Activated CD4-positive, alpha-beta T cell treated with anti-CD3 and anti-CD28 coated beads, Interleukin-2, amount 10 ng/mL, durations not matched to agents 24 days and 14 days (primary cell): ENCODE results near the gene MED12. TPM values are rescaled to one million over a fixed set of nuclear protein-coding genes. Genes with fewer than 3 reads are reported as not detected.
A peak's percentile ranks its signal among the peaks of the same experiment; 100 is the strongest.

Source experiments
- DNase-seq: peaks from one replicate; pipeline ENCODE4 v3.0.0; 2022
- H3K27ac Mint-ChIP-seq: one replicate; pipeline ENCODE4 v1.8.0; 2022; ENCODE audit warnings: mild to moderate bottlenecking, mixed read lengths
- H3K27me3 Mint-ChIP-seq: one replicate; pipeline ENCODE4 v1.8.0; 2022; ENCODE audit warnings: mixed read lengths
- H3K36me3 Mint-ChIP-seq: one replicate; pipeline ENCODE4 v1.8.0; 2022; ENCODE audit warnings: low read depth, mild to moderate bottlenecking, mixed read lengths
- H3K4me1 Mint-ChIP-seq: one replicate; pipeline ENCODE4 v1.8.0; 2021; ENCODE audit warnings: mixed read lengths
- H3K4me3 Mint-ChIP-seq: one replicate; pipeline ENCODE4 v1.8.0; 2022; ENCODE audit warnings: mild to moderate bottlenecking, moderate library complexity, mixed read lengths
- H3K9me3 Mint-ChIP-seq: one replicate; pipeline ENCODE4 v1.8.0; 2021; ENCODE audit warnings: mixed read lengths
- intact Hi-C: fragments of 100-400 bp; cut with micrococcal nuclease; formaldehyde crosslinking; loops from one replicate; pipeline ENCODE4 v1.15.1; 2023
- total RNA-seq: library from RNA; stranded (reverse); gene quantifications from 2 replicates; pipeline ENCODE4 v1.2.3, GENCODE V29; 2022

The MED12 gene
- 61.0 and 65.9 TPM in 2 replicates for total RNA-seq

- H3K9me3 Mint-ChIP-seq = no peaks in the 10 kb centered on the region
- peak within 1 kb of the TSS; percentile 84 for H3K4me3 Mint-ChIP-seq
- H3K4me1 Mint-ChIP-seq = peaks cover 16% of the 10 kb centered on the region
- DNase-seq = peak; percentile 95
- H3K27ac Mint-ChIP-seq = peak within 1 kb of the TSS; percentile 86
- intact Hi-C loops = loop anchor here (1.0 to 2.0 kb wide), 3 partner anchors 15 to 164 kb away; partner anchors contain the start of genes NONO and SNX12
- peaks cover 21% of the 10 kb centered on the region for H3K36me3 Mint-ChIP-seq
- no peaks in the 10 kb centered on the region for H3K27me3 Mint-ChIP-seq
Measured at GRCh38 chrX:71118032-71118984, at the start of gene MED12. MED12 (plus strand) TSS chrX:71118596; CDS start chrX:71118755, 159 bp downstream.

- H3K36me3 Mint-ChIP-seq = peaks cover 4% of the 10 kb centered on the region
Measured at GRCh38 chrX:71070531-71070930, 47.9 kb upstream of the MED12 start.

GRCh38 chrX:71081330-71082123 is 36.9 kb upstream of the MED12 start:
- Mint-ChIP-seq H3K36me3 (no peaks in the 10 kb centered on the region), H3K9me3 (no peaks in the 10 kb centered on the region), H3K4me3 (no peak overlapping the region), H3K4me1 (peaks cover 2% of the 10 kb centered on the region), H3K27me3 (no peaks in the 10 kb centered on the region), H3K27ac (no peak overlapping the region)
- intact Hi-C loops = no loop called here
- no peak for DNase-seq

More at GRCh38 chrX:71070531-71070930, 47.9 kb upstream of the MED12 start:
- Mint-ChIP-seq H3K9me3 (no peaks in the 10 kb centered on the region), H3K4me3 (no peak overlapping the region), H3K27me3 (peaks cover 24% of the 10 kb centered on the region), H3K27ac (no peak overlapping the region), H3K4me1 (peaks cover 12% of the 10 kb centered on the region)
- intact Hi-C loops = no loop called here
- no peak for DNase-seq

DNA sequence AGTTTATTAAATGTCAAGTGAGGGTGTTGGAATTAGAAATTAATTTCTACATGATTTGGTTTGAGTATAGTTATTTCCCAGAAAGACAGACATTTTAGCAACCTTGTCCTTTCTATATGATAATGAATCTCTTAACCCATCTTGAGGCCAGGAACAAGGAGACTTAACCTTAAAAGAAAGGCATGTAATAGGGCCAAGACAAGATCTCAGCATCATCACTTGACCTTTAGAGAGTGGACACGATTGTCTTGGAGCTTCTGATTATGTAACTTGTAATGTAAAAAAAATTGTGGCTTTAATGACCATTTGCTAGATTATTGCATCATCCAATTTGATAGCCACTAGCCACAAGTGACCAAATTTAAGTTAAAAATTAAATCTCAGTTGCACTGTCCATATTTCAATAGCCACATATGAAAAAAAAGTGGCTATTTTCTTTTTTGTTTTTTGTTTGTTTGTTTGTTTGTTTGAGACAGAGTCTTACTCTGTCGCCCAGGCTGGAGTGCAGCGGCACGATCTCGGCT is 36.2 kb upstream of the MED12 start:
- Mint-ChIP-seq H3K4me3 (no peak overlapping the region), H3K36me3 (no peaks in the 10 kb centered on the region), H3K4me1 (peaks cover 2% of the 10 kb centered on the region), H3K9me3 (no peaks in the 10 kb centered on the region), H3K27ac (no peak overlapping the region), H3K27me3 (no peaks in the 10 kb centered on the region)
- no peak for DNase-seq
- intact Hi-C loops = no loop called here

DNA sequence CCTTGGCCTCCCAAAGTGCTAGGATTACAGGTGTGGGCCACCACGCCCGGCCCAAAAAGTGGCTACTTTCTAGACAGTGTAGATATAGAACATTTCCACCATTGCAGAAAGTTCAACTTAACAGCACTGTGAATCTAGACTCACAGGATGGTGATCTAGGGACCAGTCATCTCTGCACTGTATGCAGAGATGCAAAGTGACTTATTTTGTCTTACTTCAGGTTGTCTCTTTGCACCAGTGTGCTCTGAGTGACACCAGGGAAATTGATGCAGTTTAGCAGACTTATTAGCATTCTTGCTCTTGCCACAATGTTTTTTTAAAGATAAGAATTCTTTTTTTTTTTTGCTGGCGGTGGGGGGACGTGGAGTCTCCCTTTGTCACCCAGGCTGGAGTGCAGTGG is 35.6 kb upstream of the MED12 start:
- Mint-ChIP-seq H3K27ac (no peak overlapping the region), H3K27me3 (no peaks in the 10 kb centered on the region), H3K4me3 (no peak overlapping the region), H3K9me3 (no peaks in the 10 kb centered on the region), H3K4me1 (peaks cover 2% of the 10 kb centered on the region), H3K36me3 (no peaks in the 10 kb centered on the region)
- no peak for DNase-seq
- intact Hi-C loops = no loop called here

- Mint-ChIP-seq H3K27me3 (no peaks in the 10 kb centered on the region), H3K27ac (no peak overlapping the region), H3K9me3 (no peaks in the 10 kb centered on the region), H3K36me3 (no peaks in the 10 kb centered on the region), H3K4me1 (peaks cover 2% of the 10 kb centered on the region), H3K4me3 (no peak overlapping the region)
- DNase-seq = no peak
- intact Hi-C loops = no loop called here
Measured at GRCh38 chrX:71085900-71086299, 32.5 kb upstream of the MED12 start.

DNA sequence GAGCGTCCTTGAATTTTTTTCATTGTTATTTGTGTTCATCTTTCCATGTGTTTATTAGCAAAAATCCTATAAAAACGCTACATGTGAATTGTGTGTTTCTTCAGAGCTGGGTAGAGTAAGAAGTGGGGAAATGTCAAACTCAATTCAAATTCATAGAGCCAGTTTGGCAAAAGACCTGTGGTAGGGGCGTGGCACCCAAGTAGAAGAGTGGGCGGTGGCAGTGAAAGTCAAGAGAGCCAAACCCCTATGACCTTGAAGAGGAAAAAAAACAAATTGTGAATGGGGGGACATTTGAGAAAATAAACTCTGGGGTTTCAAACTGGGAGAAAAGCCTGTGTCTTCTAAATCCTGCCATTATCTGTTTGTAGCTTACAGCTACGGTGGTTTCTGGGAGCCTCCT is 27.1 kb upstream of the MED12 start:
- DNase-seq = no peak
- intact Hi-C loops = no loop called here
- no peaks in the 10 kb centered on the region for H3K27me3 Mint-ChIP-seq
- no peaks in the 10 kb centered on the region for H3K9me3 Mint-ChIP-seq
- H3K4me3 Mint-ChIP-seq = no peak overlapping the region
- no peaks in the 10 kb centered on the region for H3K36me3 Mint-ChIP-seq
- peaks cover 10% of the 10 kb centered on the region for H3K4me1 Mint-ChIP-seq
- no peak overlapping the region for H3K27ac Mint-ChIP-seq

GRCh38 chrX:71095033-71095432 is 23.4 kb upstream of the MED12 start:
- peaks cover 25% of the 10 kb centered on the region for H3K4me1 Mint-ChIP-seq
- H3K27ac Mint-ChIP-seq = peak overlapping the region; percentile 34
- intact Hi-C loops = loop anchor here (1.0 kb wide), 2 partner anchors 27 to 271 kb away; partner anchors contain the start of genes SNX12 and TAF1
- H3K9me3 Mint-ChIP-seq = no peaks in the 10 kb centered on the region
- H3K4me3 Mint-ChIP-seq = peak overlapping the region; percentile 89
- H3K27me3 Mint-ChIP-seq = no peaks in the 10 kb centered on the region
- no peaks in the 10 kb centered on the region for H3K36me3 Mint-ChIP-seq
- DNase-seq = no peak

DNA sequence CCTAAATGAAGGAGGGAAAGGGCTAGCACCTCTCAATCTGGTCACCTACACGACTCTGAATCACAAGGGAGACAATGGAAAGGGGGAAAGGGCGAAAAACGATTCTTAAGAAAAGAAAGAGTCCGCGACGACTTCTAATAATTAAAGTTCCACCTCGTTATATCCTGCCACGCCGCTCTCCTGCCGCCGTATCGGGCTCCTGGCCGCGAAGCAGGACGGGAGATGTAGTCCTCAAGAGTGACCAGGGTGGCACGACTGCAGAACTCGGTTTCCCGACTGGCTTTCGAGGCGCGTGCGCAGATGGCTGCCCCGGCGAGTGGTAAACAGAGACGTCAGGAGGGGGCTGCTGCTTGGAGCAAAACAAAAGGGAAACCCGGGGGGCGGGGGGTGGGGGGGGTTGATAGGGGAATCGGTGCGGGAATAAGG is 22.8 kb upstream of the MED12 start, which contains the start of gene FOXO4:
Gene FOXO4 (plus strand): TSS at position 297 of the 426 bp plus-strand sequence. CDS start 678 bp downstream, outside the sequence.
- Mint-ChIP-seq H3K27me3 (no peaks in the 10 kb centered on the region), H3K4me1 (peaks cover 27% of the 10 kb centered on the region), H3K27ac (peak within 1 kb of the TSS; percentile 96), H3K36me3 (no peaks in the 10 kb centered on the region), H3K4me3 (peak within 1 kb of the TSS; percentile 89), H3K9me3 (no peaks in the 10 kb centered on the region)
- intact Hi-C loops = loop anchor here (1.0 kb wide), 2 partner anchors 27 to 271 kb away; partner anchors contain the start of genes SNX12 and TAF1
- peak; percentile 96 for DNase-seq

DNA sequence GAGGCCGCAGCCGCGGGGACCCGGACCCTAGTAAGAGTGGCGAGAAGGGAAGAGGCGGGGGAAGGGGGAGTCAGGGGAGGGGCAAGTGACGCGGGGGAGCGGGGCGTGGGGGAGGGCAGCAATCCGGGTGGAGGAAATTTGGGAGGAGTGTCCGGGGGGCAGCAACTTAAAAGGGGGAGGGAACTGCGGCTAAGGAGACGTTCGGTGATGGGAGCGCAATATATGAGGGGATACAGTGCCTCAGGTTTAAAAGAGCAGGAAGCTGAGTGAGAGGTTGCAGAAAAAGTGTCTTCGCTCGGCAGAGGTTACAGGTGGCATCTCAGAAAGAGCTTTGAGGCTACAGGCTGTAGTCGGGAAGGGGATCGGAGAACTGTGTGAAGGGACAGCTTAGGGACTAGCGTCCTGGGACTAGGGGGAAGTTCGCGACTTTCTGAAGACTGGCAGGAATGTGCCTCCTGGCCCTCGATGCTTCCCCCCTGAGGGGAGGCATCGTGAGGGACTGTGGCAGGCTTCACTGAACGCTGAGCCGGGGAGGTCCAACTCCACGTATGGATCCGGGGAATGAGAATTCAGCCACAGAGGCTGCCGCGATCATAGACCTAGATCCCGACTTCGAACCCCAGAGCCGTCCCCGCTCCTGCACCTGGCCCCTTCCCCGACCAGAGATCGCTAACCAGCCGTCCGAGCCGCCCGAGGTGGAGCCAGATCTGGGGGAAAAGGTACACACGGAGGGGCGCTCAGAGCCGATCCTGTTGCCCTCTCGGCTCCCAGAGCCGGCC is 22.2 kb upstream of the MED12 start:
- Mint-ChIP-seq H3K4me3 (peak overlapping the region; percentile 89), H3K4me1 (peaks cover 28% of the 10 kb centered on the region), H3K9me3 (no peaks in the 10 kb centered on the region), H3K27ac (peak overlapping the region; percentile 96), H3K36me3 (no peaks in the 10 kb centered on the region), H3K27me3 (no peaks in the 10 kb centered on the region)
- intact Hi-C loops = loop anchor here (1.0 to 2.0 kb wide), 3 partner anchors 15 to 270 kb away; partner anchors contain the start of genes IL2RG, SNX12 and TAF1
- no peak for DNase-seq

- Mint-ChIP-seq H3K36me3 (peaks cover 2% of the 10 kb centered on the region), H3K9me3 (no peaks in the 10 kb centered on the region), H3K4me3 (peak overlapping the region; percentile 89), H3K27me3 (no peaks in the 10 kb centered on the region), H3K4me1 (peaks cover 30% of the 10 kb centered on the region), H3K27ac (no peak overlapping the region)
- DNase-seq = peak; percentile 59
- intact Hi-C loops = loop anchor here (2.0 kb wide), 1 partner anchor 14 kb away; the partner anchor contains the start of gene IL2RG
Measured at GRCh38 chrX:71096760-71097032, 21.7 kb upstream of the MED12 start.

DNA sequence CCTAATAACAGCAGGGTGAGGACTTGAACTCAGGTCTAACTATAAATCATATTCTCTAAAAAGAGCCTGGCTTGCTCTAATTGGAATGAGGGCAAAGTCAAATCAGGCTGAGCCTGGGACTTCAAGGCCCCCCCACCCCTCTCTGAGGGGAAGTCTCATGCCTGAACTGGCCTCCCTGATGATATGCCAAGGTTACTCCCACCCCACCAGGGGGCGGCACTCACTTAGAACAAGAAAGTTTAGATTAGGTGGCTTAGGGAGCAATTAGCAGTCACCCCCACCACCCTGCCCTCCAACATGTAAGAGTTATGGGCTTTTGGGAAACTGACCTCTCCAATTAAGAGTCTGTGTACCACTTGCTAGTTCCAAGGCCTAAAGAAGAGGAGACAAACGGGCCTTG is 20.1 kb upstream of the MED12 start:
- DNase-seq = peak; percentile 91
- Mint-ChIP-seq H3K4me3 (peak overlapping the region; percentile 12), H3K36me3 (peaks cover 4% of the 10 kb centered on the region), H3K9me3 (no peaks in the 10 kb centered on the region), H3K27ac (no peak overlapping the region), H3K27me3 (no peaks in the 10 kb centered on the region), H3K4me1 (peaks cover 40% of the 10 kb centered on the region)
- intact Hi-C loops = loop anchor here (1.0 kb wide), 2 partner anchors 31 to 81 kb away; no protein-coding TSS in a partner anchor
